ENCODE measurements around the gene NIT1. TPM values are rescaled to one million over a fixed set of nuclear protein-coding genes. Genes with fewer than 3 reads are reported as not detected.
A peak's percentile ranks its signal among the peaks of the same experiment; 100 is the strongest.

The NIT1 gene
- total RNA-seq, 5 donors from 2014 or later (not counting 1 experiment from before 2014, with no cell fraction given) = 23.4 to 44.7 (median 41.7) TPM

GRCh38 chr1:161132410-161133219, 14.7 kb downstream of the NIT1 start, which contains the start of gene DEDD:
TSS of gene DEDD (minus strand) at chr1:161132667. CDS start at chr1:161124462, 8,205 bp downstream.
- Mint-ChIP-seq H3K27ac (peak within 1 kb of the TSS; percentile 90 to 94), H3K36me3 (peaks cover 13% of the 10 kb centered on the region), H3K9me3 (no peaks in the 10 kb centered on the region), H3K4me1 (peaks cover 45 to 50% (median 47%) of the 10 kb centered on the region in 3 donors), H3K27me3 (no peaks in the 10 kb centered on the region), H3K4me3 (no peak within 1 kb of the TSS)
- Histone ChIP-seq H3K9me3 (no peaks in the 10 kb centered on the region), H3K27ac (ENCODE audit: low read length) (peak within 1 kb of the TSS; percentile 89), H3K27me3 (replicated peaks in 1 of 2; ENCODE audit: control insufficient read depth in 2 of 2, extremely low read depth in 1 of 2, insufficient read depth in 2 of 2, low read length in 1 of 2) (no peaks in the 10 kb centered on the region), H3K4me1 (ENCODE audit: control insufficient read depth in 1 of 2, extremely low read depth in 1 of 2, insufficient read depth in 2 of 2, low read length in 2 of 2) (peaks cover 34 to 38% of the 10 kb centered on the region in 2 experiments), H3K4me3 (ENCODE audit: control insufficient read depth in 1 of 2, extremely low read depth in 1 of 2, low read length in 1 of 2) (peak within 1 kb of the TSS; percentile 94 to 97), H3K36me3 (ENCODE audit: control insufficient read depth in 2 of 2, extremely low read depth in 1 of 2, insufficient read depth in 1 of 2, low read length in 1 of 2) (peaks cover 0 to 8% of the 10 kb centered on the region in 2 donors)
- WGBS (ENCODE audit: insufficient coverage) = under 1% methylated on average over 56 of the region's 68 CpGs
- CTCF ChIA-PET = interaction anchor here (0.6 to 2.0 kb wide), 12 partner anchors 11 to 93 kb away, joined by 3 to 11 read pairs (median 5); partner anchors contain the start of genes PPOX (in 2 of the 2), ARHGAP30 (in 1 of the 2), B4GALT3 (in 1 of the 2) and KLHDC9 (in 1 of the 2)
- DNase-seq = peak; percentile 78 to 94 (median 87)
- ATAC-seq (replicated peaks in 1 of 4) = peak; percentile 94 to 96 (median 95)
- POLR2A ChIA-PET = interaction anchor here (0.6 to 2.5 kb wide), 12 partner anchors 12 to 112 kb away, joined by 3 to 18 read pairs (median 4); partner anchors contain the start of genes F11R (in 2 of the 2), NIT1 (in 1 of the 2), PFDN2 (in 1 of the 2) and TOMM40L (in 1 of the 2)

DNA sequence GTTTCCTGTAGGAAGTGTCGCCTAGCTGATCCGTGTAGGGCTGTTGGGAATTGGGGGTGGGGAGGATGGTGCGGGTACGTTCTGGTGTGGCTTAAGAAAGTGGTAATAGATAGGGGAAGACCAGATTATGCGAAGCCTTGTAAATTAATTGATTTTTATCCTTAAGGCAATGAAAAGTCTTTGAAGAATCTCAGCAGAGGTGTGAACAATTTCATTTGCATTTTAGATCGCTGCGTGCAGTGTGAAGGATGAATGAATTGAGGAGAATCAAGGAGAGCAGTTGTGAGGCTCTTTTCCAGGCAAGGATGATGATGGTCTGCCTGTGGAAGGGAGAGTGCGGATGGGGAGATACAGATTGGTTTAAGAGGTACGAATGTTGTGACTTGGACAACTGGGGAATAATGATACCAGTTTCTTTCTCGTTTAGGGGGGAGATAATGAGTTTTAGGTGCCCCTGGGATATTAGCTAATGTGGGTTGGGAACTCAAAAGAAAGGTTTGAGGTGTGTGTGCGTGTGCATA, 15.4 kb downstream of the NIT1 start:
- POLR2A ChIA-PET = interaction anchor here (0.6 to 2.5 kb wide), 10 partner anchors 12 to 112 kb away, joined by 3 to 18 read pairs (median 6); partner anchors contain the start of genes F11R (in 2 of the 2), NIT1 (in 1 of the 2), PFDN2 (in 1 of the 2) and TOMM40L (in 1 of the 2)
- peaks cover 38 to 45% (median 42%) of the 10 kb centered on the region in 3 donors for H3K4me1 Mint-ChIP-seq

GRCh38 chr1:161137881-161138280, 20.0 kb downstream of the NIT1 start:
- no peak for ATAC-seq (replicated peaks in 1 of 4)
- no peaks in the 10 kb centered on the region for H3K9me3 ChIP-seq
- H3K27ac ChIP-seq (ENCODE audit: low read length) = no peak overlapping the region
- Mint-ChIP-seq H3K27ac (no peak overlapping the region), H3K4me1 (peaks cover 0 to 11% (median 10%) of the 10 kb centered on the region in 3 donors), H3K36me3 (peaks cover 4% of the 10 kb centered on the region), H3K27me3 (no peaks in the 10 kb centered on the region), H3K4me3 (no peak overlapping the region), H3K9me3 (no peaks in the 10 kb centered on the region)
- no peak overlapping the region for H3K4me3 ChIP-seq (ENCODE audit: control insufficient read depth in 1 of 2, extremely low read depth in 1 of 2, low read length in 1 of 2)
- CTCF ChIA-PET = interaction anchor here in 1 of 2 donors (0.5 to 1.5 kb wide), 4 partner anchors 10 to 86 kb away, joined by 3 to 12 read pairs (median 4); no protein-coding TSS in a partner anchor
- no peaks in the 10 kb centered on the region for H3K27me3 ChIP-seq (replicated peaks in 1 of 2; ENCODE audit: control insufficient read depth in 2 of 2, extremely low read depth in 1 of 2, insufficient read depth in 2 of 2, low read length in 1 of 2)
- 90% methylated on average over 2 of the region's 3 CpGs for WGBS (ENCODE audit: insufficient coverage)
- H3K36me3 ChIP-seq (ENCODE audit: control insufficient read depth in 2 of 2, extremely low read depth in 1 of 2, insufficient read depth in 1 of 2, low read length in 1 of 2) = no peaks in the 10 kb centered on the region
- POLR2A ChIA-PET = no interaction called here
- no peak for DNase-seq
- peaks cover 10 to 14% of the 10 kb centered on the region in 2 experiments for H3K4me1 ChIP-seq (ENCODE audit: control insufficient read depth in 1 of 2, extremely low read depth in 1 of 2, insufficient read depth in 2 of 2, low read length in 2 of 2)

More for the DNA sequence above, 15.4 kb downstream of the NIT1 start:
- H3K9me3 ChIP-seq = no peaks in the 10 kb centered on the region
- Mint-ChIP-seq H3K27ac (no peak overlapping the region), H3K4me3 (no peak overlapping the region), H3K27me3 (no peaks in the 10 kb centered on the region), H3K36me3 (peaks cover 9% of the 10 kb centered on the region), H3K9me3 (no peaks in the 10 kb centered on the region)
- peaks cover 33 to 34% of the 10 kb centered on the region in 2 experiments for H3K4me1 ChIP-seq (ENCODE audit: control insufficient read depth in 1 of 2, extremely low read depth in 1 of 2, insufficient read depth in 2 of 2, low read length in 2 of 2)
- 8% methylated on average over 11 of the region's 11 CpGs for WGBS (ENCODE audit: insufficient coverage)
- ATAC-seq (replicated peaks in 1 of 4) (peak in 2 of 4 experiments; percentile 1 to 2), DNase-seq (no peak)
- H3K27ac ChIP-seq (ENCODE audit: low read length) = peak overlapping the region; percentile 89
- H3K4me3 ChIP-seq (ENCODE audit: control insufficient read depth in 1 of 2, extremely low read depth in 1 of 2, low read length in 1 of 2) = peak overlapping the region; percentile 94 to 97
- CTCF ChIA-PET = interaction anchor here (0.8 to 2.0 kb wide), 10 partner anchors 10 to 93 kb away, joined by 3 to 11 read pairs (median 6); partner anchors contain the start of genes PPOX (in 2 of the 2), ARHGAP30 (in 1 of the 2), B4GALT3 (in 1 of the 2) and NIT1 (in 1 of the 2)
- H3K36me3 ChIP-seq (ENCODE audit: control insufficient read depth in 2 of 2, extremely low read depth in 1 of 2, insufficient read depth in 1 of 2, low read length in 1 of 2) = peaks cover 0 to 3% of the 10 kb centered on the region in 2 donors
- H3K27me3 ChIP-seq (replicated peaks in 1 of 2; ENCODE audit: control insufficient read depth in 2 of 2, extremely low read depth in 1 of 2, insufficient read depth in 2 of 2, low read length in 1 of 2) = no peaks in the 10 kb centered on the region

- no peak for DNase-seq
- no peaks in the 10 kb centered on the region for H3K27me3 ChIP-seq (replicated peaks in 1 of 2; ENCODE audit: control insufficient read depth in 2 of 2, extremely low read depth in 1 of 2, insufficient read depth in 2 of 2, low read length in 1 of 2)
- no peaks in the 10 kb centered on the region for H3K36me3 ChIP-seq (ENCODE audit: control insufficient read depth in 2 of 2, extremely low read depth in 1 of 2, insufficient read depth in 1 of 2, low read length in 1 of 2)
- ATAC-seq (replicated peaks in 1 of 4) = no peak
- Mint-ChIP-seq H3K27me3 (no peaks in the 10 kb centered on the region), H3K9me3 (no peaks in the 10 kb centered on the region), H3K4me3 (no peak overlapping the region), H3K27ac (peak overlapping the region; percentile 62), H3K4me1 (peaks cover 0 to 11% (median 10%) of the 10 kb centered on the region in 3 donors), H3K36me3 (peaks cover 4% of the 10 kb centered on the region)
- H3K27ac ChIP-seq (ENCODE audit: low read length) = no peak overlapping the region
- WGBS (ENCODE audit: insufficient coverage) = 100% methylated on average over 1 of the region's 1 CpG
- CTCF ChIA-PET = interaction anchor here (0.5 to 1.5 kb wide), 5 partner anchors 11 to 86 kb away, joined by 3 to 12 read pairs (median 3); partner anchors contain the start of gene ADAMTS4 (in 1 of the 2)
- no peak overlapping the region for H3K4me3 ChIP-seq (ENCODE audit: control insufficient read depth in 1 of 2, extremely low read depth in 1 of 2, low read length in 1 of 2)
- H3K4me1 ChIP-seq (ENCODE audit: control insufficient read depth in 1 of 2, extremely low read depth in 1 of 2, insufficient read depth in 2 of 2, low read length in 2 of 2) = peaks cover 9 to 10% of the 10 kb centered on the region in 2 experiments
- POLR2A ChIA-PET = no interaction called here
- no peaks in the 10 kb centered on the region for H3K9me3 ChIP-seq
Measured at GRCh38 chr1:161138431-161138830, 20.5 kb downstream of the NIT1 start.

DNA sequence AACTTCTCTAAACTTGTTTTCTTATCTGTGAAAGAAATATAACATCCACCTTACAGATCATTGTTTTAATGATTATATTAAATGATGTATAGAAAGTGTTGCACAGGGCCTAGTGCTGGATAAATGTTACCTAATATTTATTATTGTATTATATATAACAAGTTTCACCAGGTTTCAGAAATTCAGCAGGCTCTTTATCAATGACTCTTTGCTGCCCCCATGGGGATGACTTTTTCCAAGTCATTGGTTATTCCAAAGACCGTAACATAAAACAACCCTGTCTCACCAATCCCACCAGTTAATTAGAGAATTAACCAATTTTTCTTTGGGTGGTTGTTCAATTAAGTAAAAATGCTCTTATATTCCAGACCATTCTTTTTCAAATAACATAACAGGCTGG, 21.9 kb downstream of the NIT1 start:
- DNase-seq (peak in 18 of 35 experiments; percentile 22 to 69 (median 36)), ATAC-seq (replicated peaks in 1 of 4) (peak in 1 of 4 experiments; percentile 40)
- Histone ChIP-seq H3K27ac (ENCODE audit: low read length) (no peak overlapping the region), H3K4me3 (ENCODE audit: control insufficient read depth in 1 of 2, extremely low read depth in 1 of 2, low read length in 1 of 2) (no peak overlapping the region), H3K27me3 (replicated peaks in 1 of 2; ENCODE audit: control insufficient read depth in 2 of 2, extremely low read depth in 1 of 2, insufficient read depth in 2 of 2, low read length in 1 of 2) (no peaks in the 10 kb centered on the region), H3K9me3 (no peaks in the 10 kb centered on the region), H3K4me1 (ENCODE audit: control insufficient read depth in 1 of 2, extremely low read depth in 1 of 2, insufficient read depth in 2 of 2, low read length in 2 of 2) (peaks cover 0 to 5% of the 10 kb centered on the region in 2 experiments), H3K36me3 (ENCODE audit: control insufficient read depth in 2 of 2, extremely low read depth in 1 of 2, insufficient read depth in 1 of 2, low read length in 1 of 2) (no peaks in the 10 kb centered on the region)
- Mint-ChIP-seq H3K27ac (no peak overlapping the region), H3K27me3 (no peaks in the 10 kb centered on the region), H3K9me3 (no peaks in the 10 kb centered on the region), H3K4me1 (peaks cover 0 to 10% (median 9%) of the 10 kb centered on the region in 3 donors), H3K4me3 (no peak overlapping the region), H3K36me3 (peaks cover 4% of the 10 kb centered on the region)
- ChIA-PET POLR2A (no interaction called here), CTCF (interaction anchor here in 1 of 2 donors (1.0 to 1.5 kb wide), 3 partner anchors 59 to 142 kb away, joined by 3 to 4 read pairs (median 4); partner anchors contain the start of gene ADAMTS4)
- WGBS (ENCODE audit: insufficient coverage) = no CpG with 5 or more reads among the region's 1 CpG
